A549 treated with DMSO at 1 μM for 4 hours (cell line): Measurements from ENCODE around the gene CALB2. TPM values are rescaled to one million over a fixed set of nuclear protein-coding genes. Genes with fewer than 3 reads are reported as not detected.

Source experiments
- total RNA-seq: library from RNA; stranded (reverse); fragments of 200-300 nt; extraction: Qiagen RNA extraction; gene quantifications from 5 replicates; pipeline ENCODE4 v1.2.3, GENCODE V29; 2022; ENCODE audit warnings: low read depth

Gene CALB2, protein sequence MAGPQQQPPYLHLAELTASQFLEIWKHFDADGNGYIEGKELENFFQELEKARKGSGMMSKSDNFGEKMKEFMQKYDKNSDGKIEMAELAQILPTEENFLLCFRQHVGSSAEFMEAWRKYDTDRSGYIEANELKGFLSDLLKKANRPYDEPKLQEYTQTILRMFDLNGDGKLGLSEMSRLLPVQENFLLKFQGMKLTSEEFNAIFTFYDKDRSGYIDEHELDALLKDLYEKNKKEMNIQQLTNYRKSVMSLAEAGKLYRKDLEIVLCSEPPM
- 5.8 to 10.9 TPM (median 7.4 TPM) in 5 replicates for total RNA-seq

DNA sequence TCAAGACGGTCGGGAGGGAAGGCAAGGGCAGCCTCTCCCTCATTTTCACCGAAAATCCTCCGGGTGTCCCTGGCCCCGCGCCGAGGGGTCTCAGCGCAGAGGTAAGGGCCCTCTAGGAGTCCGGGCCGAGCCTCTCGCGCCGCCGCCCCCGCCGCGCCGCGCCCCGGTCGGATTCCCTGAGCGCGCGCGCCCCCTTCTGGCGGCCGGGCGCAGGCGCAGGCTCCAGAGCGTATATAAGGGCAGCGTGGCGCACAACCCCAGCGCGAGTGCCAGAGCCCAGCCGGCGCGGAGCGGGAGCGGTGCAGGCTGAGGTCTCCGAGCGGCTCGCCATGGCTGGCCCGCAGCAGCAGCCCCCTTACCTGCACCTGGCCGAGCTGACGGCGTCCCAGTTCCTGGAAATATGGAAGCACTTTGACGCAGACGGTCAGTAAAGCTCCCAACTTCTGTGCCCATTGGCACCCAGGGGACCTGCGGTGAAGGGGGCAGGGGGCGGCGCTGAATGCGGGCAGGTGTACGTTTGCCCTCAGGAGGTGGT is at the start of gene CALB2:
Gene CALB2, plus strand, starts transcription at position 260 of the 535 bp plus-strand sequence. Its CDS starts 70 bp downstream, at position 330.

Other genes starting within 250 kb of the CALB2 start
- gene HYDIN, start 128.0 kb upstream of the CALB2 start, total RNA-seq, result 0.30 to 0.52 TPM (median 0.39 TPM) in 5 replicates
- gene CMTR2, start 69.3 kb upstream of the CALB2 start, total RNA-seq, result 12.0 to 17.0 TPM (median 14.3 TPM) in 5 replicates
- not detected in 5 replicates for gene TLE7, start 83.3 kb downstream of the CALB2 start, total RNA-seq
- 5.3 to 7.5 TPM (median 5.4 TPM) in 5 replicates for gene ZNF23, start 103.5 kb downstream of the CALB2 start, total RNA-seq
- 1.3 to 2.6 TPM (median 2.0 TPM) in 5 replicates for gene ZNF19, start 130.6 kb downstream of the CALB2 start, total RNA-seq
- 0.06 to 0.15 TPM (median 0.08 TPM) in 3 of 5 replicates, not detected in the others for gene CHST4, start 167.7 kb downstream of the CALB2 start, total RNA-seq
- gene TAT, start 218.4 kb downstream of the CALB2 start, total RNA-seq, result 0.05 to 0.11 TPM (median 0.07 TPM) in 3 of 5 replicates, not detected in the others